ENCODE measurements around the gene ABL1.

GRCh38 chr9:130930804-130931349, 95.8 kb downstream of the ABL1 start:
- no peak for TF ChIP-seq CTCF (IDR thresholded peaks at IDR 0.05; ENCODE audit: low read length)
- TF ChIP-seq EZH2phosphoT487 (IDR thresholded peaks at IDR 0.05; ENCODE audit: low read length), result no peak
- TF ChIP-seq EZH2 (optimal IDR thresholded peaks at IDR 0.05; ENCODE audit: low read depth, low read length), result no peak
